DMS 273 (cell line): ENCODE measurements around the gene GAB1.

Experiments
- DNase-seq: peaks from one replicate; lab custom pipeline; 2025; ENCODE audit not compliant: unreplicated experiment; lab: John Stamatoyannopoulos, UW

The GAB1 gene

DNA sequence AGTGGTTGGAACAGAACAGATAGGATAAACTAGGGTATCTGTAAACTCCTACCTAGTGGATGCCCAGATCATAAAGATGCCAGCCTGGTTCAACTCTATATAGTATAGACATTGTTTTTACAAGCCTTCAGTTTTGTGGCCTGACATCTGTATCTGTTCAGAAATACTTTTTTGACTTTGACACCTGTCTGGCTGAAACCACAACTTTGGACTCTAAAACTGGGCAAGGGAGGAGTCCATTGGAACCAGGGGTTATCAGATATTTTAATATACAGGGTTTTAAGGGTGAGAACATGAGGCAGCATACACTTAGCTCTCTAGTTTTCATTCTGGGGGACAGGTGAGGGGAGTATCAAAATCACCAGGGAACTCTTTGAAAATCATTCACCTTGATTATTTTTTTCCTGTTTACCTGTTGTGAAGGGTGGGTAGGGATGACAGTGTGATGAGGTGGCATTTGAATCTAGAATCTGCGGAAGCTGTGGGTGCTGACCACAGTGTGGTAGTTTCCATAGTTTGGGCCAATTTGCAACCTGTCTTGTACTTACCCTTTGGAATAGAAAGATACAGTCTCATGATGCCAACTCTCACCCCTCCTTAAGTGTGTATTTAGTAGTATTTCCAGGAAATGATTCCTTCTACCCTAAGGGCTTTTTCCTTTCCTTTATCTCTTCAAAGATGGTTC is 20.6 kb downstream of the GAB1 start:
- no peak for DNase-seq

DNA sequence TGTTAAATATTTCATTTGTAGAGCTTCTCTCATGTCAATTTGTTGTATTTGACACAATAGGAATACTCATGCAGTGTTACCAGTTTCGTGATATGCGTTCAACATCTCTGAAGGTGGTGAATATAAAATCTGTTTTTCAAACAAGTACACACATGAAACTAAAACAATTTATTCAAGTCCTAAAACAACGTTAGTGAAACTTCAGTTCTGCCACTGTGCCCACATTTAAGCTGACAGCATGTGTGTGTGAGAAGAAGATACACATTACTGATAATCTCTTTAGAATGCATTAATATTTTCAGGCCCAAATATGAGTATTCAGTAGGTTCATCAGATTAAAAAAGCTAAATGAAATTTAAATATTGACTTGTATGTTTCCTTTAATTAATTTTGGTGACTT is 21.7 kb downstream of the GAB1 start:
- DNase-seq: no peak

DNA sequence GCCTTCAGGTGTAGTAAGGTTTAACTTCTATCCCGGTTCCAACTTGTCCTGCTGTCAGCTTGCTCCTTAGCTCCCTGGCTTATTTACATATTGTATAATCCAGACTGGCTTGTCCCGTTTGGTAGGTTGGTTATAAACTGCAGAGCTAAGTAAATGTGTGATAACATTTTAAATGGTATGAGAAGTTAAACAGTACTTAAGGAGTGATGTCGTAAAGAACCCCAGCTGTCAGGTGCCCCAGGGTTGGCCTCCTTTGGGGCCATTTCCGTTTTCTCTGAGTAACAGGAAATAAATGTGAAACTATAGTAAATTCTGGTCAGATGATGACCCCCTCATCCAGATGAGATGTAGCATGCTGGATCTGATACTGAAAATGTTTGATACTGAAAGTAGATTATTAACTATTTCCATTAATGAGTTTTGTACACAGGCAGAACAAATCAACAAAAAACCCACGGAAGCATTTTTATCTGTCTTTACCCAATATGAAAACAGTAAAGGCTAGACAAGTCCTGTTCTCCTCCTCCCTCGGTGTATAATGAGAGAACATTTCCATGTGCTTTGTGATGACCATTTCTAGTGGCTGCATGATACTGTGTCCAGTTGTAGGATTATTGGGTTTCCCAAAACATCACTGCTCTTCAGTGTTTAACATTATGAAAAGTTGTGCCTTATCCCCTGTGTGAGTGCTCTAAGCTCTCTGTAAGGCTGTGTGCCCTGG is 22.4 kb downstream of the GAB1 start:
- peak; percentile 32 for DNase-seq

DNA sequence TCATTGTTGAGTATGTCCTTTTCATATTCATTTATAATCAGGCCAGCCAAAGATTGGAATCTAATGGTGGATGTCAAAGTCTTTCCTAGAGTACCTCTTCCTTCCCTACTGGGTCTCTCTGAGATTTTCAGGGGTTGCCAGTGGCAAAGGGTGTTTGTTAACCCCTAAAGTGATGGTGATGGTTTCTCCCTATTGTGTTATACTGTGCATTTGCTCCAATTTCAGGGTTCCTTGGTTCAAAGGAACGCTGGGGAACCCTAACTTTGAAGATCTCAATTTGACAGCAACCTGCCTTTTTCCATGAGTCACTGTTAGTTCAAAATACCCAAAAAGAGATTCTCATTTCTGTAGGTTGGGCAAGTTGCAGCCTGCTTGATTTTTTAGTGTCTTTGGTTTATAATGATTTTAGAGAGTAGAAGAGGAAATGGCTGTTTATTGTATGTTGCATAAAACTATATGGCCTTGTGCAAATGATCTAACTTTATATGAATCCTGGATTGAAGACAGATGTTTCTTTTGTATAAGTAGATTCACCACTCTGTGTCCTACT is 23.0 kb downstream of the GAB1 start:
- DNase-seq: no peak

DNA sequence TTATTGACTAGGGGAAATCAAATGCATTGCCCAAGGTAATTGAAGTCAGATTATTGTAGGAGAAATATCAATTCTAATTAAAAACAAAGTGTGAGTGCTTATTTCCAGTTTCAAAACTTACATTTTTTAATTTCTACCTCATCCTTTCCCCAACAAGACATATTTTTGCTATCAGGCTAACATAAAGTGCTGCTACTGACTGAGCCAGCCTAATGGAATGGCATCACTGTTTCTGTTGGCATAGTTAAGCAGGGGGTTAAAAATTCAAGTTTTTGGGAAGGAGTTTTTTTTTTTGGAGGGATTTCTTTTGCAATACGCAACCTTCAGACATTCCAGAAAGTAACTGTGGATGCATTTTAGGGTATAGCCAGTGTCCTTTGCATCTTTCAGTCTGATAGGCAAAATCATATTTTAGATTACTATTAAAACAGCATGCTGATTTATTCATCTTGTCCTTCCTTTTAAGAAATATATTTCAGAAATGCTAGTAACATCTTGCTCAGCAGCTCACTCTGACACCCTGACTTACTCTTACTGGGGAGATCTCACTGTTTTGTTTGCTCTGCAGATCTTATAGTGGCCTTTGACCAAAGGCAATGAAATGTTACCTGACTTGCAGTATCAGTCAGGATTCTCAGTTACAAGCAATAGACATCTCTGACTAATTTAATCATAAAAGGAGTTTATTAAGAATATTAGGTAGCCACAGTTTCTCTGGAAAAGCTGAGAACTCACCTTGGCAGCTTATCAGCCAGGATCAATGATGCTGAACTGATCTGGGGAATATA is 24.4 kb downstream of the GAB1 start:
- no peak for DNase-seq

DNA sequence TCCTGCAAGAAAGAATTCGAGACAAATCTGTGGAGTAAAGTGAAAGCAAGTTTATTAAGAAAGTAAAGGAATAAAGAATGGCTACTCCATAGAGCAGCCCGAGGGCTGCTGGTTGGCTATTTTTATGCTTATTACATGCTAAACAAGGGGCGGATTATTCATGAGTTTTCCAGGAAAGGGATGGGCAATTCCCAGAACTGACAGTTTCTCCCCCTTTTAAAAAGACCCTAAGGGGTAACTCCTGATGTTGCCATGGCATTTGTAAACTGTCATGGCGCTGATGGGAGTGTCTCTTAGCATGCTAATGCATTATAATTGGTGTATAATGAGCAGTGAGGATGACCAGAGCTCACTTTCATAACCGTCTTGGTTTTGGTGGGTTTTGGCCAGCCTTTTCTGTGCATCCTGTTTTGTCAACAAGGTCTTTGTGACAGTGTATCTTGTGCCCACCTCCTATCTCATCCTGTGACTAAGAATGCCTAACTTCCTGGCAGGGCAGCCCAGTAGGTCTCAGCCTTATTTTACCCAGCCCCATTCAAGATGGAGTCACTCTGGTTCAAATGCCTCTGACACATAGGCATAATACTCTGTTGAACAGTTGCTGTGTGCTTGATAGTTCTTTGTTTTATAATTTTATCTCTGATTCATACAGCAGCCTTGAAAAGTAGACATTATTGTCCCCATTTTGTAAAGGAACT is 25.8 kb downstream of the GAB1 start:
- no peak for DNase-seq

DNA sequence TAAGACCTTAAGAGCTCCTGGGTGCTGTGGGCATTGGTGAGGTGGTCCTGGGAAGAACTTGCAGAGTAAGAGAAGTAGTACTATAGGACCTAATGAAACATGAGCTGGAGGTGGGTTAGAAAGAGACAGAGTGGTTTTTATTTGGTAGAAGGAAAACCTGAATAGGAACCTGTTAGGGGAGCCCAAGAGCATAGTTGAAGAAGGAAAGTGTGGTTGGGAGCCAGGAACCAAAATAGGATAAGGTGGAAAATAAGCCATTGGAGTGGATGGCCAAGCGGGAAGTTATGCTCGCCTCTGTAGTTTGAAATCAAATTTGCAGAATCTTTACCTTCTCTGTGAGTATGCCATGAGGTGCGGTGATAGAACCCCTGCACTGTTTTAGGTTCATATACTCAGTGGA is 26.7 kb downstream of the GAB1 start:
- DNase-seq: no peak

DNA sequence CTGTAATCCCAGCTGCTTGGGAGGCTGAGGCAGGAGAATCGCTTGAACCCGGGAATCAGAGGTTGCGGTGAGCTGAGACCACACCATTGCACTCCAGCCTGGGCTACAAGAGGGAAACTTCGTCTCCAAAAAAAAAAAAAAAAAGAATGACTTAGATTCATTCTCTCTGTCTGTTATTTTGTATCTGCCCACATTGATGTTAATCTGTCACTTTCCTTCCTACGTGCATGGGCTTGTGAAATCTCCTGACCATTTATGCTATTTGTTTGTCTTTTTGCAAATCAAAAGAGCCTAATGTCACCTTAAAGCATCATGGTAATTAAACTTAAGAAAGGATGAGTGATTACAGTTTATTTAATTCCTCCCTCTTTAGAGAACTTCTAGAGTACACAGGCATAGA is 27.4 kb downstream of the GAB1 start:
- DNase-seq: no peak

DNA sequence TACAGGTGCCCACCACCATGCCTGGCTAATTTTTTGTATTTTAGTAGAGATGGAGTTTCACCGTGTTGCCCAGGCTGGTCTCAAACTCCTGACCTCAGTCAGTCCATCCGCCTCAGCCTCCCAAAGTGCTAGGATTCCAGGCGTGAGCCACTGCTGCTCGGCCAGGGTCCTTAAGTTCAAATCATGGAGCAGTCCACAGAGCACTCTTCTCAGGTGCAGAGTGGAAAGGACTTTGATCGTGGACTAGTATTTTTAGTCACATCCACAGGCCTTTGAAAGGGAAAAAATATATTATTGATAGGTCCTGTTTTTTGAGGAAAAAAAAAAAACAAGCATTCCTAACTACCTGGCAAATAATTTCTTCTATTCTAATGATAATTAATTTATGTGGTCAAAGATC is 31.2 kb downstream of the GAB1 start:
- no peak for DNase-seq

DNA sequence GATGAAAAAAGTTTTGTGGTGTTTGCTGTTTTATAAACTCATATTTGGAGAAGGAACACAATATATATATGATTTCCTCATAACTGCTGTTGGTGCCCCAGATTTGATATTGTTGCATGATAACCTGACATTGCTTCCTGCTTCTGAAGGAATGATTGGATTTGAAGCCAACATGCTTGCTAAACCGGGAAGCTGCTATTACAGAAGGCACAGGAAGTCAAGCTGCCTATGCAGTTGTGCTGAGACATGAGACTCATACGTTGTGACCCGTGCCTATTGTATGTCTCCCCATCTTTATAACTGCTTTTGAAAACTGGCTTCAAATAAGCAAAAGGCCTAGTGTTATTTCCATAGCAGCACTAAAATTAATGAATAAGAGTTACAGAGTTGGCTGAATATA is 32.9 kb downstream of the GAB1 start:
- DNase-seq: no peak

DNA sequence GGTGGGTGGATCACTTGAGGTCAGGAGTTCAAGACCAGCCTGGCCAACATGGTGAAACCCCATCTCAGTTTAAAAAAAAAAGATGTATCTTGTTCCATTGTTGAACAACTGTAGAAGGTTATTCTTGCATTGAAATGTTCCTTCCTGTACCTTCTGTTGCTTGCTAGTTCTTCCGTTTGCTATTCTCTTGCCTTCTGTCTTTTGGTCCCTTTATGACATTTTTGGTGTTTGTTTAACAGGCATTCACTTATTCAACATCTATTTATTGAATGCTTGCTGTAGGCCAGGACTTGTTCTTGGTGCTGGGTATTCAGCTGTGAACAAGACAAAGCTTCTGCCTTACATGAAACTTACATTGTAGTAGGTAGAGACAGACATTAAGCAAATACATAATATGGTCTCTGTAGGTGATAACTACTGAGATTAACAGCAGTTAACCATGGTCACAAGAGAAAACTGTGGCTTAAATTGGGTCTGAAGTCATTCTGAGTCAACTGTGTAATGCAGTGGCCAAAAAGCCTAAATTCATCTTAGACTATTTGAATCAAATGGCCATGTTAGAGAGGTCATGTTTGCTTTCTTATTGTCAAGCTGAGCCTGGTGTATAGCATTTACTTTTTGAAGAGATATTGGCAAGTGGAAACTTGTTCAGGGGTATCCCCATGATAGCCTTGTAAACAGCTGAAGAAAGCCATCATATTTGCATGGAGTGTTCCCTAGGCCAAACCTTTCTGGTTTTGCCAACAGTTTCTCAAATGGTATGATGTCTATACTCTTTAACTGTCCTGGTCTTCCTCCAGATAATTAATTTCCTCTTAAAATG is 35.6 kb downstream of the GAB1 start:
- DNase-seq: no peak

DNA sequence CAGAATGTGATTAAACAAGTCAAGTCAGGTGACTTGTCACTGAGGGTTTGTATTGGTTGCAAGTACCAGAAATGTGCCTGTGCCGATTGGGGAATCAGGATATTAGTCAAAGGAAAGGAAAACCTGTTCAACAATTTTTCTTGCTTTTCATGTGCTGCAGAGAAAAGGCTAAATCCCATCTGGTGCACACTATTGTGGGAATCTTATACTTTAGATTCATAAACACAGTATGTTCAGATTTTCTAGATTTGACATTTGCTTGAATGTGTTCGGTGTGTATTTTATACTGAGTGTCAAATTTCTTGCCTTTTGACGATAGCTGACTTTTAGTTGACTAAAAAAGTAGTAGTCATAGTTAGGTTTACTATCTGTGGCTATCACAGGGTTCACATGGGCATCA is 37.6 kb downstream of the GAB1 start:
- DNase-seq: no peak

DNA sequence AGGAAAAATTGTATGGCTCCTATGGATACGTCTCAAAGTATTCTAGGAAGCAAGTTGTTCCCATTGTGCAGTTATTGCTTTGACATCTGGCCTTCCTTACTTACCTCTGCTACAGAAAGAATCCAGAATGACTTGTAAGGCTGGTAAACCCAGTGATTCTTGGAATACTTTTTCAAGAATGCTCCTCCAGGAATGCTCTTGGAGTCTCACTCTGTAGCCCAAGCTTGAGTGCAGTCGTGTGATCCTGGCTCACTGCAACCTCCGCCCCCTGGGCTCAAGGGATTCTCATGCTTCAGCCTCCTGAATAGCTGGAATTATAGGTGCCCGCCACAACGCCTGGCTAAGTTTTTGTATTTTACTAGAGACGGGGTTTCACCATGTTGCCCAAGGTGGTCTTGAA is 38.1 kb downstream of the GAB1 start:
- no peak for DNase-seq

DNA sequence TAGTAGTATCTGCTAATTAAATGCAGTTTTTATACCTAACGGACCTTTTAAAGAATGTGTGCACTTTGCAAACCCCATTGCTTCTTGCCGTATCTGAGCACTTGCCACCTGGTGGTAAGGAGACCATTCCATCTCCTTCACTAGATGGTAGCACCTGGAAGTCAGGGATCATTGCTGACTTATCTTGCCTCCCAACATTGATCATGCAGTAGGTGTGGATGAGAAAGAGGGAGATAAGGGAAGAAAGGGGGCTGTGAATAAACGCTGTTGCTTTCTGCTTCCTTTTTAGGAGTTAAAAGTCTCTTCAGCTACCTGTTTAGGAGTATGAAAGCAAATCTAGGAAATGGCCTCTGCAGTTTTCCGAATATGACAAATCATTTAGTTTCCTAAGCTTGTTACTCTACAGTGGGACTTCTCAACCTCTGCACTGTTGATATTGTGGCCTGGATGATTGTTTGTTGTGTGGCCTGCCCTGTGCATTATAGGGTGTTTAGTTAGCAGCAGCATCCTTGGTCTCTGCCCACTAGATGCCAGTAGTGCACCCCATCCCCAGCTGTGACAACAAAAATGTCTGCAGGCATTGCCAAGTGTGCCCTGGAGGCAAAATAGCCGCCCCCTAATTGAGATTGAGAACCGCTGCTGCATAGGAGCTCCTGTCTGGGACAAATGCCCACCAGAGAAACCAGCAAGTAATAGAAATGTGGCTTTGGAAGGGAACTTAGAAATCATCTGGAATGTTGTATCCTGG is 38.8 kb downstream of the GAB1 start:
- peak; percentile 86 for DNase-seq

DNA sequence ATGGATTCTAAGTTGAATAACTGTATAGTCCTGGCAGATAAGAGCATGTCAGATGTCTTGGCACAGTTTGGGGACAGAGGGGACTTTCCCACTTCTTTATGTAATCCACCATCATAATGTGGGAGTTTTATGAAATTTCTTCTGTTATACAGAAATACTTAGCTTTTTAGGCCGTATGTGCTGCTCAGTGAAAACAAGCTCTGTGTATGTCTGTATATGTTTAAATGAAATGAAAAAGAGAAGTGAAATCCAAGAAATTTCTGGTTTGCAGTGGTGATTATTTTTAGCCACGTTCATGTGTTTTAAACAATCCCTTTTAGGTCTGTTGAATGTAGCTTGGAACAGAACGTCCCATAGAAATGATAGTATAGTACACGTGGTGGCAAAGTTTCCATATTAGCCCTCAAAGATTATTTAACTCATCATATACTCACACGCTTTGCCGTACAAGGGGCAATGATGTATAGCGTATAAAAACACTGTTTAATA is 41.0 kb downstream of the GAB1 start:
- DNase-seq: no peak

DNA sequence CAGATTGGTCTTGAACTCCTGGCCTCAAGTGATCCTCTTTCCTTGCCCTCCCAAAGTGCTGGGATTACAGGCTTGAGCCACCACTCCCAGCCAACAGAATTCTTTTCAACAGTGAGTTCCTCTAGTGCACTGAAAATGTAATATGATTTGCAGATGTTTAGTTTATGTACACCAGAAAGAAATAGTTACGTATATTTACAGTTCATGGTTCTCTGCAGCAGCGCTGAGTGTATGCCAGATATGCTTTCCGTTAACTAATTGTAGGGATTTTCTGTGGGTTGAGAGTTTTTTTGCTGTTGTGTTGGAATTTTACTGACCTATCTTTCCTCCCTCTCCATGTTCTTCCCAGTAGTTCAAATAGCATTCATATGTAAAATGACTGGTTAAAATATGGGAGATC is 44.0 kb downstream of the GAB1 start:
- no peak for DNase-seq

DNA sequence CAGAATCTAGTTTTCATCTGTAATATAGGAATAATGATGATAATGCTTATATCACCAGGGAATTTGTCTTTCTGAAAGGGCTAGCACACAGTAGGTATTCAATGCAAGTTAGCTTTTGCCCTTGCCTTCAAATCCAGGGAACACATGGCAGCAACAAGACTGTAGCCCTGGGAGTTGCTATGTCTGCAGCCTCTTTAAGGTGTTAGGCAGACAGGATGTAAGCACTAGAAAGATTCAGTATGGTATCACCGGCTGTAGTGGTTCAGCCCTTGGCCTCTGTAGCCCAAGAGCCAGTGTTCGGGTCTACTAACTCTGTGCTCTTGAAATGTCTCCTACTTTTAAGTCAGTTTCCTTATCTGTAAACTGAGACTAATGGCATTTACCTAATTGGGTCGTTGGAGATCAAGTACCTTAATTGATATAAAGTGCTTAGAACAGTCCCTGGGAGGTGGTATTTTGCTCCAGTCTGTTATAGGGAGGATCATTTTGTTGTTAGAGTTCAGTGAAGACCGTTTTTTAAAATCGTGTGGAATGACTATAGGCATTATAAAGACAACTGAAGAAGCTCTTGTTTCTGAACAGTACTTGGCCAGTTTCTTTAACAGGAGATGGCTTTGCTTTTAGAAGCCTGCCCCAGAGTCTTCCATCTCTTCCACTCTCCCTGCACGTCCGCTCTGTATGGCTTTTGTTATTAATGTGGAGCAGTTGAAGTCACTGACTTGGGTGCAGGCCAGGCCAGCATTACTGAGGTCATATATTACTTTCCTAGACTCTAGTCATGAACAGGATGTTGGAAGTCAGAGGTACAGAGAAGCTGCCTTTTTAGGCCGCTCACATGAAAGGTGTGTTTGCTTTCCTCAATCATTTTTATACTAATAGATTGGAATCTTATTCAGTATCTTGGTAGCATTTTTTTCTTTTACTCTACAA is 44.8 kb downstream of the GAB1 start:
- DNase-seq: peak; percentile 89

DNA sequence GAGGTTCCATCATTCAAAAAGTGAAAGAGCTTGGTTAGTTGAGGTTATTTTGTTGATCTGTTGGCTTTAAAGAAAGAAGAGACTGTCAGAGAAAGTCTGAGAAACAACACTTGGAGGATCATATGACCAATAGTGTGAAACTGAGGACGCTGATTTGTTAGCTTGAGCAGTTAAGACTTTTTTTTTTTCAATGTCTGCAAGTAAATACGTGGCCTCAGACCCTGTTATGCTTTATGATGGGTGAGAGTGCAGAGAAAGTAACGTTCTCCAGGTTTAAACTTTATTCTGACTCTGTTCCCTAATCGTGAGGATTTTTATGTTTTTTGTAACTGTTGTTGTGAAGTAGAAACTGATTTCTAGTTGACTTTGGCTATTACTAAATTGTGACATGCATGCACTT is 45.9 kb downstream of the GAB1 start:
- peak; percentile 49 for DNase-seq
